Thyroid gland (tissue), 4 donors: ENCODE results near the gene GRIA1.

Source experiments
- POLR2A ChIP-seq, 2 donors: fragments of 450-650 bp; IDR thresholded peaks; one replicate each; pipeline ENCODE4 v1.6.1; 2017; ENCODE audit warnings: antibody characterized with exemption in 2 of 2, mild to moderate bottlenecking in 2 of 2, moderate library complexity in 1 of 2
- TF ChIP-seq, protein P1 (sequence below), 6 experiments: fragments of 200-600 bp in 3 of 6; fragments of 450-650 bp in 3 of 6; sonication (generic) in 3 of 6; IDR thresholded peaks; one replicate each; pipeline ENCODE4 v1.5.1; 2016 to 2019; ENCODE audit warnings: antibody characterized with exemption in 6 of 6, mild to moderate bottlenecking in 2 of 6, inconsistent platforms in 1 of 6, moderate library complexity in 1 of 6

DNA sequence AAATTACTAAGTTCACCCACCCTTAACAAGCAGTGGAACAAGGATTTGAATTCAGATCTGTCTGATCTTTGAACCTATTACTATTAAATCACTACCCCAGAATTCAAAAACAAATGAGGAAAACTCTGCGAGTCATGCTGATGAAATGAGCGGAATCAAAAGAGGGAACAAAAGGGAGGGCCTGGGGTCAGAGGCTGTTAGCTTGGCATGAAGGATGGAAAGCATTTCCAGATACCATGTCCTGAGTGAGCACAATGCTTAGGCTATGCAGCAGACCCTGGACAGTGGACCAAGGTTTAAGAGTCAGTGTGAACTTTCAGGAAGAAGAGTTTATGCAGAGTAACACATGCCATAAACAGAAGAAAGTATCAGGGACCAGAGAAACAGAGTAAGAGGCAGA, 30.5 kb downstream of the GRIA1 start:
- TF ChIP-seq, protein P1, sequence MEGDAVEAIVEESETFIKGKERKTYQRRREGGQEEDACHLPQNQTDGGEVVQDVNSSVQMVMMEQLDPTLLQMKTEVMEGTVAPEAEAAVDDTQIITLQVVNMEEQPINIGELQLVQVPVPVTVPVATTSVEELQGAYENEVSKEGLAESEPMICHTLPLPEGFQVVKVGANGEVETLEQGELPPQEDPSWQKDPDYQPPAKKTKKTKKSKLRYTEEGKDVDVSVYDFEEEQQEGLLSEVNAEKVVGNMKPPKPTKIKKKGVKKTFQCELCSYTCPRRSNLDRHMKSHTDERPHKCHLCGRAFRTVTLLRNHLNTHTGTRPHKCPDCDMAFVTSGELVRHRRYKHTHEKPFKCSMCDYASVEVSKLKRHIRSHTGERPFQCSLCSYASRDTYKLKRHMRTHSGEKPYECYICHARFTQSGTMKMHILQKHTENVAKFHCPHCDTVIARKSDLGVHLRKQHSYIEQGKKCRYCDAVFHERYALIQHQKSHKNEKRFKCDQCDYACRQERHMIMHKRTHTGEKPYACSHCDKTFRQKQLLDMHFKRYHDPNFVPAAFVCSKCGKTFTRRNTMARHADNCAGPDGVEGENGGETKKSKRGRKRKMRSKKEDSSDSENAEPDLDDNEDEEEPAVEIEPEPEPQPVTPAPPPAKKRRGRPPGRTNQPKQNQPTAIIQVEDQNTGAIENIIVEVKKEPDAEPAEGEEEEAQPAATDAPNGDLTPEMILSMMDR (IDR thresholded peaks at IDR 0.05): no peak
- no peak for TF ChIP-seq POLR2A (IDR thresholded peaks at IDR 0.05)
